HepG2 (cell line): ENCODE results near the gene CLEC16A. TPM values are rescaled to one million over a fixed set of nuclear protein-coding genes. Genes with fewer than 3 reads are reported as not detected.
A peak's percentile ranks its signal among the peaks of the same experiment; 100 is the strongest.

Experiments used
- ATAC-seq: fragments of 200-7000 bp; cut with Tn5 transposase; 3 replicates; pipeline ENCODE4 v1.9.1; 2020; ENCODE audit warnings: mild to moderate bottlenecking, moderate library complexity
- BruUV-seq: library from RNA; stranded (reverse); fragments of 400-500 nt; replicated peaks from 2 replicates; lab custom pipeline; 2021; lab: Mats Ljungman, UMichigan
- CTCF ChIA-PET: fragments of 300-600 bp; formaldehyde crosslinking; extraction: SDS; loops from one replicate; lab custom pipeline; 2021; ENCODE audit warnings: low total read pairs, inconsistent platforms, low intra/inter-chr PET ratio; lab: Yijun Ruan, JAX
- POLR2A ChIA-PET: fragments of 350-600 bp; sonication (Branson Sonifier 250); formaldehyde crosslinking; loops from one replicate; lab custom pipeline; 2020; ENCODE audit warnings: antibody characterized with exemption, inconsistent platforms; lab: Yijun Ruan, JAX
- DNase-seq: peaks from one replicate; pipeline ENCODE4 v3.0.0-alpha.2; 2015; ENCODE audit warnings: low spot score
- FAIRE-seq: peaks from 3 replicates; lab custom pipeline; 2011; peaks lifted over from hg19 to GRCh38; lab: Jason Lieb, UNC
- H2AFZ ChIP-seq: one replicate; pipeline ENCODE4 v1.6.1; 2011; ENCODE audit warnings: low read length, inconsistent platforms
- H3K27ac ChIP-seq: fragments of 300-600 bp; 3 replicates; pipeline ENCODE4 v1.8.0; 2011; ENCODE audit warnings: mixed run types, mild to moderate bottlenecking, mixed read lengths, low read length, inconsistent platforms; ENCODE audit not compliant: insufficient read depth; ENCODE audit errors: extremely low read length
- H3K27me3 ChIP-seq, 2 experiments: fragments of 200-600 bp in 1 of 2; 2 replicates in 1 of 2; 3 replicates in 1 of 2; pipeline versions ENCODE4 v1.6.0 to v1.8.0; 2011; ENCODE audit warnings: low read length in 2 of 2, mild to moderate bottlenecking in 2 of 2, moderate library complexity in 2 of 2, inconsistent platforms in 1 of 2; ENCODE audit not compliant: insufficient read depth in 2 of 2, control insufficient read depth in 1 of 2
- H3K36me3 ChIP-seq, 2 experiments: fragments of 200-600 bp in 1 of 2; replicated peaks in 1 of 2; 2 replicates in 1 of 2; 3 replicates in 1 of 2; pipeline versions ENCODE4 v1.5.1 to v1.8.0; 2011; ENCODE audit warnings: low read length in 2 of 2, inconsistent platforms in 1 of 2; ENCODE audit not compliant: insufficient read depth in 2 of 2, control insufficient read depth in 1 of 2
- H3K4me1 ChIP-seq: 2 replicates; pipeline ENCODE4 v1.5.1; 2012; ENCODE audit warnings: low read length, inconsistent platforms; ENCODE audit not compliant: insufficient read depth
- H3K4me2 ChIP-seq: 2 replicates; pipeline ENCODE4 v1.6.0; 2011; ENCODE audit warnings: low read depth, low read length, inconsistent platforms
- H3K4me3 ChIP-seq, 3 experiments: fragments of 200-600 bp in 1 of 3; sonication (generic), shearing (Covaris generic) in 1 of 3; replicated peaks in 1 of 3; 2 replicates each; pipeline ENCODE4 v1.5.1; 2011 to 2016; ENCODE audit warnings: low read length in 3 of 3, inconsistent platforms in 2 of 3, low read depth in 2 of 3, mild to moderate bottlenecking in 2 of 3, control low read depth in 1 of 3, mixed read lengths in 1 of 3; ENCODE audit not compliant: insufficient read depth in 1 of 3
- H3K79me2 ChIP-seq: one replicate; pipeline ENCODE4 v1.6.1; 2011; ENCODE audit warnings: low read length, inconsistent platforms; ENCODE audit not compliant: insufficient read depth
- H3K9ac ChIP-seq: 2 replicates; pipeline ENCODE4 v1.6.0; 2011; ENCODE audit warnings: mild to moderate bottlenecking, low read depth, low read length, inconsistent platforms; ENCODE audit not compliant: insufficient read depth
- H3K9me3 ChIP-seq: 2 replicates; pipeline ENCODE4 v1.5.1; 2012; ENCODE audit warnings: mild to moderate bottlenecking, low read length
- H4K20me1 ChIP-seq: 2 replicates; pipeline ENCODE4 v1.6.0; 2011; ENCODE audit warnings: inconsistent platforms, mild to moderate bottlenecking, low read length, moderate library complexity; ENCODE audit not compliant: insufficient read depth
- ARNT2 ChIP-seq: sonication (generic); formaldehyde crosslinking; IDR thresholded peaks from 2 replicates; pipeline ENCODE4 v1.8.0; 2022; ENCODE audit warnings: mild to moderate bottlenecking, low read depth, missing genetic modification reagents, moderate library complexity
- ATRX ChIP-seq: sonication (generic); formaldehyde crosslinking; IDR thresholded peaks from 2 replicates; pipeline ENCODE4 v1.4.0; 2020; ENCODE audit warnings: missing genetic modification reagents, borderline replicate concordance
- MAFF ChIP-seq: IDR thresholded peaks from 2 replicates; pipeline ENCODE4 v1.6.1; 2011; ENCODE audit warnings: low read depth, low read length, improper control_type of control experiment
- MXD4 ChIP-seq: IDR thresholded peaks from 2 replicates; pipeline ENCODE4 v1.6.1; 2016; ENCODE audit warnings: mild to moderate bottlenecking, missing biosample characterization, missing genetic modification reagents
- SP140L ChIP-seq: sonication (generic); formaldehyde crosslinking; IDR thresholded peaks from 2 replicates; pipeline ENCODE4 v1.4.0; 2020; ENCODE audit warnings: missing genetic modification reagents, borderline replicate concordance
- TSC22D2 ChIP-seq: sonication (generic); formaldehyde crosslinking; IDR thresholded peaks from 2 replicates; pipeline ENCODE4 v1.5.1; 2020; ENCODE audit warnings: missing genetic modification reagents, mild to moderate bottlenecking, borderline replicate concordance
- ZIK1 ChIP-seq: sonication (generic); formaldehyde crosslinking; IDR thresholded peaks from 2 replicates; pipeline ENCODE4 v1.5.0; 2020; ENCODE audit warnings: mild to moderate bottlenecking, low read depth, missing genetic modification reagents, borderline replicate concordance
- ZNF253 ChIP-seq: sonication (generic); formaldehyde crosslinking; IDR thresholded peaks from 2 replicates; pipeline ENCODE4 v1.8.0; 2022; ENCODE audit warnings: mild to moderate bottlenecking, missing genetic modification reagents, borderline replicate concordance
- WGBS: methylation state at CpG from one replicate; pipeline ENCODE4 v1.1.6; 2017; ENCODE audit warnings: low lambda C conversion rate; 5-methylcytosine and 5-hydroxymethylcytosine counted together
- in situ Hi-C: cut with HindIII; loops from 2 replicates; pipeline ENCODE4 v1.10.0; 2017; ENCODE audit warnings: low pct_unique_long_range_greater_than_20kb; ENCODE audit not compliant: extremely low pct_ligation_motif_present
- intact Hi-C: fragments of 100-400 bp; cut with micrococcal nuclease; formaldehyde crosslinking; loops from one replicate; pipeline ENCODE4 v1.10.0; 2022; ENCODE audit not compliant: unreplicated experiment
- polyA plus RNA-seq, 8 experiments: library from polyadenylated mRNA; depleted of rRNA in 3 of 8; stranded (reverse) in 7 of 8; unstranded in 1 of 8; fragments of >200 nt; fragmentation: Illumina TruSeq in 4 of 8; extraction: Trizol in 4 of 8; gene quantifications; 2 replicates each; pipeline versions ENCODE4 v1.2.1 to v1.2.3, GENCODE V29; 2011 to 2016; ENCODE audit warnings: low read depth in 4 of 8, missing spikeins in 1 of 8, mixed read lengths in 1 of 8; ENCODE audit not compliant: insufficient read depth in 1 of 8
- total RNA-seq, 5 experiments: library from RNA; depleted of rRNA; stranded (reverse); fragments of >200 nt; fragmentation: Illumina TruSeq; extraction: Trizol; gene quantifications; 2 replicates each; pipeline ENCODE4 v1.2.3, GENCODE V29; 2016; ENCODE audit warnings: low read depth in 1 of 5
- TF ChIP-seq, protein P1 (sequence below): sonication (generic); formaldehyde crosslinking; IDR thresholded peaks from 2 replicates; pipeline ENCODE4 v1.8.1; 2023; ENCODE audit warnings: mild to moderate bottlenecking, missing genetic modification reagents
- TF ChIP-seq, protein P2 (sequence below): sonication (generic); formaldehyde crosslinking; conservative IDR thresholded peaks from 2 replicates; pipeline ENCODE4 v1.4.0; 2020; ENCODE audit warnings: missing genetic modification reagents

The CLEC16A gene
- total and polyA plus RNA-seq, 2 of the 13 experiments (the other 11 are each of a cell fraction or from before 2014, with no cell fraction given): 8.5 to 10.3 TPM

DNA sequence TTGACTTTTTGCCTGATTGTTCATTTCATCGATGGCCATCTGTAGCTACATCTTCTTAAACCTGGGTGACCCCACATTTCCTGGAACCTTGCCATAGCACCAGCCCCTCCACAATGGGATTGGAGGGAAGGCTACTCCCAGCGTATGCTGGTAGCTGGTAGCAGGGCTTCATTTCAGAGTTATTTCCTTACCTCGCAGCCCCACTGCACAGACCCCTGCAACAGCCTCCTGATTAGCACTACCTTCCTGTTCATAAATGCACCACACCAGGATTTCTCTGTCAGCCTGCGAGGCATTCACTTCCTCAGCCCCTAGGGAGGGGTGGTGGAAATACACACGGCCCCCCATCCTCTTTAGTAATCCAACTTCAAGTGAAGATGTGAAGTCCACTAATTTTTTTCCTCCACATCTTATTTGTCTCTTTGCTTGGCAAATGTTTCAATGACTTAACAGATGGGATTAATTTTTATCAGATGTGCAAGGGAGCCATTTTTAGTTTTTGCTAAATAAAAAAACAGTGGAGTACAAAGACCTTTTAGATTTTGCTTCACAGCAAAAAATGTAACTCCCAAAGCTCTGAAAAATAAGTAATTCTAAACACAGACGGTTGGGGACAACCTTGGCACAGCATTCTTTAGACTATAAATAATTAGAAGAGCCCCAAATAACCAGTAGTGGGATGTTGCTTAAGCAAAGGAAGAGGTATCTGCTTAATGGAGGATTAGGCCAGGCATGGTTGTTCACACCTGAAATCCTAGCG, 76.6 kb downstream of the CLEC16A start:
- Histone ChIP-seq H2AFZ (no peak overlapping the region), H3K4me1 (peaks cover 24% of the 10 kb centered on the region), H3K9me3 (peaks cover 4% of the 10 kb centered on the region), H3K27ac (no peak overlapping the region), H4K20me1 (no peaks in the 10 kb centered on the region), H3K36me3 (peaks cover 0 to 10% of the 10 kb centered on the region in 2 experiments; a peak in 3 of 5 replicates), H3K9ac (no peak overlapping the region), H3K79me2 (no peaks in the 10 kb centered on the region), H3K27me3 (no peaks in the 10 kb centered on the region), H3K4me3 (no peak overlapping the region), H3K4me2 (no peak overlapping the region)
- FAIRE-seq (no peak), ATAC-seq (no peak), DNase-seq (no peak)
- ChIA-PET POLR2A (no interaction called here), CTCF (no interaction called here)
- in situ Hi-C loops (no loop called here), intact Hi-C loops (no loop called here)
- 92% methylated on average over 7 of the region's 7 CpGs for WGBS
- BruUV-seq: no TSS peak
- no peak for TF ChIP-seq ZIK1 (CRISPR knock-in tag)
- TF ChIP-seq, protein P1, sequence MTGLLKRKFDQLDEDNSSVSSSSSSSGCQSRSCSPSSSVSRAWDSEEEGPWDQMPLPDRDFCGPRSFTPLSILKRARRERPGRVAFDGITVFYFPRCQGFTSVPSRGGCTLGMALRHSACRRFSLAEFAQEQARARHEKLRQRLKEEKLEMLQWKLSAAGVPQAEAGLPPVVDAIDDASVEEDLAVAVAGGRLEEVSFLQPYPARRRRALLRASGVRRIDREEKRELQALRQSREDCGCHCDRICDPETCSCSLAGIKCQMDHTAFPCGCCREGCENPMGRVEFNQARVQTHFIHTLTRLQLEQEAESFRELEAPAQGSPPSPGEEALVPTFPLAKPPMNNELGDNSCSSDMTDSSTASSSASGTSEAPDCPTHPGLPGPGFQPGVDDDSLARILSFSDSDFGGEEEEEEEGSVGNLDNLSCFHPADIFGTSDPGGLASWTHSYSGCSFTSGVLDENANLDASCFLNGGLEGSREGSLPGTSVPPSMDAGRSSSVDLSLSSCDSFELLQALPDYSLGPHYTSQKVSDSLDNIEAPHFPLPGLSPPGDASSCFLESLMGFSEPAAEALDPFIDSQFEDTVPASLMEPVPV (CRISPR knock-in tag): 0 out of 2 replicates have a peak, but pooled peaks have one; percentile 33

DNA sequence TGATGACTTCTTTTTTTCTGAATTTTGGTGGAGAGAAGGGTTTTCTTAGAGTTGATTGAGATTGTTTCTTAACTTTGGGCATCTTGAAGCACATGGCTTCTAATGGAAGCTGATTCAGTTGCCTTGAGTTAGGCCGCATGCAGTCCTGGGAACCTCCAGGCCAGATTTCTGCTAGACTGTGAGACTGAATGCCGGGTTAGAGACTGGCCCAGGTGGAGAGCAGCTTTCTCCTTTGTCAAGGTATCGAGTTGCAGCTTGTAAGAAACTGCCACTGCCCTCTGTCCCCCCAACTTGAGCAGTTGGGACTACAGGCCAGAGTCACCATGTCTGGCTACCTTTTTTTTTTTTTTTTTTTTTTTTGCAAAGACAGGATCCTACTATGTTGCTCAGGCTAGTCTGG, 77.6 kb downstream of the CLEC16A start:
- in situ Hi-C loops: no loop called here
- WGBS: 95% methylated on average over 3 of the region's 3 CpGs
- CTCF ChIA-PET: no interaction called here
- H3K4me2 ChIP-seq: no peak overlapping the region
- DNase-seq (no peak), FAIRE-seq (no peak), ATAC-seq (no peak)
- TF ChIP-seq SP140L (CRISPR knock-in tag): no peak
- TF ChIP-seq MAFF: no peak
- no peak for TF ChIP-seq ARNT2 (CRISPR knock-in tag)
- TF ChIP-seq TSC22D2 (CRISPR knock-in tag): no peak
- no peak for TF ChIP-seq MXD4 (CRISPR knock-in tag)
- TF ChIP-seq, protein P2, sequence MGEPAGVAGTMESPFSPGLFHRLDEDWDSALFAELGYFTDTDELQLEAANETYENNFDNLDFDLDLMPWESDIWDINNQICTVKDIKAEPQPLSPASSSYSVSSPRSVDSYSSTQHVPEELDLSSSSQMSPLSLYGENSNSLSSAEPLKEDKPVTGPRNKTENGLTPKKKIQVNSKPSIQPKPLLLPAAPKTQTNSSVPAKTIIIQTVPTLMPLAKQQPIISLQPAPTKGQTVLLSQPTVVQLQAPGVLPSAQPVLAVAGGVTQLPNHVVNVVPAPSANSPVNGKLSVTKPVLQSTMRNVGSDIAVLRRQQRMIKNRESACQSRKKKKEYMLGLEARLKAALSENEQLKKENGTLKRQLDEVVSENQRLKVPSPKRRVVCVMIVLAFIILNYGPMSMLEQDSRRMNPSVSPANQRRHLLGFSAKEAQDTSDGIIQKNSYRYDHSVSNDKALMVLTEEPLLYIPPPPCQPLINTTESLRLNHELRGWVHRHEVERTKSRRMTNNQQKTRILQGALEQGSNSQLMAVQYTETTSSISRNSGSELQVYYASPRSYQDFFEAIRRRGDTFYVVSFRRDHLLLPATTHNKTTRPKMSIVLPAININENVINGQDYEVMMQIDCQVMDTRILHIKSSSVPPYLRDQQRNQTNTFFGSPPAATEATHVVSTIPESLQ: no peak
- TF ChIP-seq ATRX: no peak
- TF ChIP-seq ZNF253 (CRISPR knock-in tag): no peak
- TF ChIP-seq, all 625 proteins: peak for 0
- Histone ChIP-seq H4K20me1 (no peaks in the 10 kb centered on the region), H3K9me3 (peaks cover 13% of the 10 kb centered on the region), H3K9ac (no peak overlapping the region), H3K27ac (no peak overlapping the region), H3K79me2 (no peaks in the 10 kb centered on the region), H3K4me3 (no peak overlapping the region), H2AFZ (no peak overlapping the region), H3K36me3 (peaks cover 3 to 13% of the 10 kb centered on the region in 2 experiments; a peak in 4 of 5 replicates), H3K27me3 (no peaks in the 10 kb centered on the region), H3K4me1 (peaks cover 14% of the 10 kb centered on the region)
- POLR2A ChIA-PET: no interaction called here
- intact Hi-C loops: no loop called here
- no TSS peak for BruUV-seq
